Ishikawa (cell line): ENCODE results near the gene SIAE.
A peak's percentile ranks its signal among the peaks of the same experiment; 100 is the strongest.

Experiments
- CEBPB ChIP-seq: IDR thresholded peaks from 2 replicates; pipeline ENCODE4 v1.6.1; 2012
- CREB1 ChIP-seq: IDR thresholded peaks from 2 replicates; pipeline ENCODE4 v1.6.1; 2012; ENCODE audit warnings: low read depth
- EGR1 ChIP-seq: IDR thresholded peaks from 2 replicates; pipeline ENCODE4 v1.6.1; 2012
- EP300 ChIP-seq: IDR thresholded peaks from 2 replicates; pipeline ENCODE4 v1.6.1; 2012; ENCODE audit warnings: borderline replicate concordance
- FOXM1 ChIP-seq: IDR thresholded peaks from 2 replicates; pipeline ENCODE4 v1.6.1; 2012; ENCODE audit warnings: low read depth, borderline replicate concordance
- MAX ChIP-seq: IDR thresholded peaks from 2 replicates; pipeline ENCODE4 v1.6.1; 2012
- NFIC ChIP-seq: IDR thresholded peaks from 2 replicates; pipeline ENCODE4 v1.6.1; 2012
- RAD21 ChIP-seq: IDR thresholded peaks from 2 replicates; pipeline ENCODE4 v1.6.1; 2012; ENCODE audit warnings: low read depth
- REST ChIP-seq: IDR thresholded peaks from 2 replicates; pipeline ENCODE4 v1.6.1; 2012; ENCODE audit warnings: low read depth, mild to moderate bottlenecking
- TAF1 ChIP-seq: IDR thresholded peaks from 2 replicates; pipeline ENCODE4 v1.6.1; 2012; ENCODE audit warnings: low read depth, mild to moderate bottlenecking
- TCF12 ChIP-seq: IDR thresholded peaks from 2 replicates; pipeline ENCODE4 v1.6.1; 2012; ENCODE audit warnings: low read depth
- TEAD4 ChIP-seq: IDR thresholded peaks from 2 replicates; pipeline ENCODE4 v1.6.1; 2012
- USF1 ChIP-seq: IDR thresholded peaks from 2 replicates; pipeline ENCODE4 v1.6.1; 2012
- YY1 ChIP-seq: IDR thresholded peaks from 2 replicates; pipeline ENCODE4 v1.6.1; 2012; ENCODE audit warnings: low read depth
- ZBTB7A ChIP-seq: IDR thresholded peaks from 2 replicates; pipeline ENCODE4 v1.6.1; 2012; ENCODE audit warnings: low read depth

SIAE gene

GRCh38 chr11:124623861-124624525, 49.5 kb downstream of the SIAE start:
- TF ChIP-seq USF1, result no peak
- no peak for TF ChIP-seq EGR1
- TF ChIP-seq YY1, result no peak
- TF ChIP-seq TCF12, result no peak
- no peak for TF ChIP-seq RAD21
- TF ChIP-seq EP300, result no peak
- no peak for TF ChIP-seq MAX
- no peak for TF ChIP-seq FOXM1
- no peak for TF ChIP-seq REST
- no peak for TF ChIP-seq TAF1
- TF ChIP-seq TEAD4, result no peak
- TF ChIP-seq ZBTB7A, result no peak
- TF ChIP-seq CEBPB, result no peak
- no peak for TF ChIP-seq CREB1
- TF ChIP-seq NFIC, result no peak

DNA sequence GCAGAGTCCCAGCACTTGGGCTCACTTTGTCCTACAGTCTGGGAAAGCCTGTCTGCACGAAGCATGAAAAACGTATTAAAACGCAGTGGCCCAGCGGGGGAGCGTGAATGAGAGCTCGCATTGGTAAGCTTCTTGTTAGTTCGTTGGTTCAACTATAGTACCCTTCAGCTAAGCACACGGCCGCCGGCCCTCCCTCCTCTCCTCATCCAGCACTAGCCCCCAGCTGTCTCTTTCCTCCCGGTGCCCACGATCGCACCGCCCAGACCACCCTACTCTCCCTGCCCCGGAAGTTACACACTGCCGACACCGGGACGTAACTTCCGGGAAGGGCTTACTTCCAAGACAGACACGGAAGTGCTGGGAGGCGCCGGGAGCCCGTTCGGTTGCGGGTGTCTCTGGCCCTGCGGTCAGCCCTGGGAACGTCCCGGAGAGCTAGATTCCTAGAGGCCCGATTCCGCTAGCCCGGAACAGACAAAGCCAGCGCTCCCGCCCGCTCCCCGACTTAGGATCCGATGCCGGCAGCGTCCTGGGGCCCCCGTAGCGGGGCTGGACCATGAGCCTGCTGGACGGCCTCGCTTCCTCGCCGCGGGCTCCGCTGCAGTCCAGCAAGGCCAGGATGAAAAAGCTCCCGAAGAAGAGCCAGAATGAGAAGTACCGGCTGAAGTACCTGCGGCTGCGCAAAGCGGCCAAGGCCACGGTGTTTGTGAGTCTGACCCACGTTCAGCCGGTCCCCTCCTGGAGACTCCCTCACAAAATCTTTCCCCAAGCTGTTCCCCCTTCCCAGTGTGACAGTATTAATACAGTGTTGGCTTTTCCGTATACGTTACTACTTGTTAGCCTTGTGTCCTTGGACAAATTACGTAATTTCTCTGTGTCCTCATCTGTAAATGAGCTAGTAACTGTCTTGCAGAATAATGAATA, 50.7 kb downstream of the SIAE start, which contains the start of gene TBRG1:
Gene TBRG1, plus strand, starts transcription at position 334 of the 921 bp plus-strand sequence. Its CDS starts 220 bp downstream, at position 554.
- TF ChIP-seq EGR1, result no peak
- TF ChIP-seq TAF1, result peak; percentile 91
- peak; percentile 89 for TF ChIP-seq CREB1
- TF ChIP-seq USF1, result no peak
- no peak for TF ChIP-seq EP300
- 0 out of 2 replicates have a peak, but pooled peaks have one; percentile 4 for TF ChIP-seq MAX
- 0 out of 2 replicates have a peak, but pooled peaks have one; percentile 33 for TF ChIP-seq REST
- TF ChIP-seq FOXM1, result no peak
- TF ChIP-seq TEAD4, result no peak

- TF ChIP-seq EP300, result no peak
- no peak for TF ChIP-seq FOXM1
- TF ChIP-seq CREB1, result no peak
- no peak for TF ChIP-seq TAF1
- TF ChIP-seq RAD21, result no peak
- TF ChIP-seq EGR1, result no peak
- TF ChIP-seq YY1, result no peak
- TF ChIP-seq CEBPB, result no peak
- TF ChIP-seq NFIC, result no peak
- TF ChIP-seq USF1, result no peak
- no peak for TF ChIP-seq MAX
- no peak for TF ChIP-seq TEAD4
- no peak for TF ChIP-seq REST
- no peak for TF ChIP-seq ZBTB7A
- TF ChIP-seq TCF12, result no peak
Measured at GRCh38 chr11:124618863-124619262, 54.7 kb downstream of the SIAE start.
